HepG2 (cell line): ENCODE measurements around the gene SARNP.

Experiments used
- EZH2 ChIP-seq: conservative IDR thresholded peaks from 2 replicates; pipeline ENCODE4 v1.6.1; 2012; ENCODE audit warnings: mild to moderate bottlenecking, low read depth, low read length, moderate library complexity
- FOXC1 ChIP-seq: sonication (generic); formaldehyde crosslinking; IDR thresholded peaks from 2 replicates; pipeline ENCODE4 v1.8.0; 2022; ENCODE audit warnings: mild to moderate bottlenecking, missing genetic modification reagents, borderline replicate concordance
- GATAD2A ChIP-seq: IDR thresholded peaks from 2 replicates; pipeline ENCODE4 v1.6.1; 2016
- ZNF138 ChIP-seq: sonication (generic); formaldehyde crosslinking; IDR thresholded peaks from 2 replicates; pipeline ENCODE4 v1.5.0; 2020; ENCODE audit warnings: mild to moderate bottlenecking, low read depth, missing genetic modification reagents
- TF ChIP-seq, protein P1 (sequence below): sonication (generic); IDR thresholded peaks from 2 replicates; pipeline ENCODE4 v1.6.1; 2016; ENCODE audit warnings: low read depth, borderline replicate concordance
- TF ChIP-seq, protein P2 (sequence below): sonication (generic); formaldehyde crosslinking; IDR thresholded peaks from 2 replicates; pipeline ENCODE4 v1.5.0; 2020; ENCODE audit warnings: mild to moderate bottlenecking, missing genetic modification reagents, moderate library complexity

- TF ChIP-seq FOXC1 (CRISPR knock-in tag) (no peak), EZH2 (no peak), GATAD2A (CRISPR knock-in tag) (no peak), ZNF138 (CRISPR knock-in tag) (no peak)
- TF ChIP-seq, protein P1, sequence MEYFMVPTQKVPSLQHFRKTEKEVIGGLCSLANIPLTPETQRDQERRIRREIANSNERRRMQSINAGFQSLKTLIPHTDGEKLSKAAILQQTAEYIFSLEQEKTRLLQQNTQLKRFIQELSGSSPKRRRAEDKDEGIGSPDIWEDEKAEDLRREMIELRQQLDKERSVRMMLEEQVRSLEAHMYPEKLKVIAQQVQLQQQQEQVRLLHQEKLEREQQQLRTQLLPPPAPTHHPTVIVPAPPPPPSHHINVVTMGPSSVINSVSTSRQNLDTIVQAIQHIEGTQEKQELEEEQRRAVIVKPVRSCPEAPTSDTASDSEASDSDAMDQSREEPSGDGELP: no peak
- TF ChIP-seq, protein P2, sequence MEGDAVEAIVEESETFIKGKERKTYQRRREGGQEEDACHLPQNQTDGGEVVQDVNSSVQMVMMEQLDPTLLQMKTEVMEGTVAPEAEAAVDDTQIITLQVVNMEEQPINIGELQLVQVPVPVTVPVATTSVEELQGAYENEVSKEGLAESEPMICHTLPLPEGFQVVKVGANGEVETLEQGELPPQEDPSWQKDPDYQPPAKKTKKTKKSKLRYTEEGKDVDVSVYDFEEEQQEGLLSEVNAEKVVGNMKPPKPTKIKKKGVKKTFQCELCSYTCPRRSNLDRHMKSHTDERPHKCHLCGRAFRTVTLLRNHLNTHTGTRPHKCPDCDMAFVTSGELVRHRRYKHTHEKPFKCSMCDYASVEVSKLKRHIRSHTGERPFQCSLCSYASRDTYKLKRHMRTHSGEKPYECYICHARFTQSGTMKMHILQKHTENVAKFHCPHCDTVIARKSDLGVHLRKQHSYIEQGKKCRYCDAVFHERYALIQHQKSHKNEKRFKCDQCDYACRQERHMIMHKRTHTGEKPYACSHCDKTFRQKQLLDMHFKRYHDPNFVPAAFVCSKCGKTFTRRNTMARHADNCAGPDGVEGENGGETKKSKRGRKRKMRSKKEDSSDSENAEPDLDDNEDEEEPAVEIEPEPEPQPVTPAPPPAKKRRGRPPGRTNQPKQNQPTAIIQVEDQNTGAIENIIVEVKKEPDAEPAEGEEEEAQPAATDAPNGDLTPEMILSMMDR (CRISPR knock-in tag): no peak
Measured at GRCh38 chr12:55722948-55723347, 94.6 kb downstream of the SARNP start.
